B cell (primary cell): ENCODE results near the gene SPINDOC. TPM values are rescaled to one million over a fixed set of nuclear protein-coding genes. Genes with fewer than 3 reads are reported as not detected.

ENCODE experiments used
- ATAC-seq: fragments of 200-7000 bp; cut with Tn5 transposase; one replicate; pipeline ENCODE4 v1.10.0; 2021; ENCODE audit warnings: low read depth, mild to moderate bottlenecking, moderate number of reproducible peaks, moderate library complexity
- CTCF ChIA-PET: fragments of 350-600 bp; sonication (Branson Sonifier 250); formaldehyde crosslinking; loops from one replicate; lab custom pipeline; 2021; ENCODE audit warnings: antibody characterized with exemption, inconsistent platforms; lab: Charles Lee
- POLR2A ChIA-PET: fragments of 350-600 bp; sonication (Branson Sonifier 250); formaldehyde crosslinking; loops from one replicate; lab custom pipeline; 2021; ENCODE audit warnings: antibody characterized with exemption; lab: Charles Lee
- DNase-seq: peaks from one replicate; pipeline ENCODE4 v3.0.0; 2013
- H2AFZ ChIP-seq: 2 replicates; pipeline ENCODE4 v1.6.1; 2012; ENCODE audit warnings: mild to moderate bottlenecking, low read depth, low read length; ENCODE audit not compliant: insufficient read depth, poor library complexity, severe bottlenecking
- H3K27ac ChIP-seq, 2 donors: 1 replicate in 1 of 2; 2 replicates in 1 of 2; pipeline ENCODE4 v1.5.1; 2012 to 2013; ENCODE audit warnings: low read length in 2 of 2, mild to moderate bottlenecking in 2 of 2, moderate library complexity in 1 of 2
- H3K27me3 ChIP-seq, 4 experiments: fragments of 200-600 bp in 1 of 4; sonication (generic) in 1 of 4; replicated peaks in 1 of 4; 1 replicate in 2 of 4; 2 replicates in 2 of 4; pipeline versions ENCODE4 v1.6.1 to v1.7.0; 2013 to 2016; ENCODE audit warnings: low read length in 3 of 4, mild to moderate bottlenecking in 2 of 4, mixed read lengths in 1 of 4, moderate library complexity in 1 of 4; ENCODE audit not compliant: insufficient read depth in 4 of 4, control insufficient read depth in 3 of 4; ENCODE audit errors: control extremely low read depth in 1 of 4
- H3K36me3 ChIP-seq, 2 experiments: replicated peaks in 1 of 2; 1 replicate in 1 of 2; 2 replicates in 1 of 2; pipeline versions ENCODE4 v1.6.1 to v1.7.1; 2013; ENCODE audit warnings: low read length in 1 of 2; ENCODE audit not compliant: insufficient read depth in 2 of 2, control insufficient read depth in 1 of 2; ENCODE audit errors: control extremely low read depth in 1 of 2, extremely low read depth in 1 of 2
- H3K4me1 ChIP-seq, 2 donors: fragments of 200-600 bp in 1 of 2; sonication (generic) in 1 of 2; 1 replicate in 1 of 2; 2 replicates in 1 of 2; pipeline versions ENCODE4 v1.5.1 to v1.6.1; 2013 to 2017; ENCODE audit warnings: low read length in 2 of 2; ENCODE audit not compliant: control insufficient read depth in 2 of 2, insufficient read depth in 2 of 2
- H3K4me2 ChIP-seq: replicated peaks from 2 replicates; pipeline ENCODE3; 2012; ENCODE audit warnings: mild to moderate bottlenecking, low read depth, low read length; ENCODE audit not compliant: poor library complexity, severe bottlenecking
- H3K4me3 ChIP-seq, 5 experiments: fragments of 200-600 bp in 1 of 5; sonication (generic) in 1 of 5; 1 replicate in 3 of 5; 2 replicates in 2 of 5; pipeline versions ENCODE4 v1.5.1 to v1.7.0; 2011 to 2016; ENCODE audit warnings: low read length in 4 of 5, mild to moderate bottlenecking in 4 of 5, low read depth in 2 of 5, control low read depth in 1 of 5, moderate library complexity in 1 of 5; ENCODE audit not compliant: insufficient read depth in 1 of 5; ENCODE audit errors: control extremely low read depth in 1 of 5, extremely low read depth in 1 of 5
- H3K79me2 ChIP-seq: fragments of 200-600 bp; sonication (generic); one replicate; pipeline ENCODE4 v1.6.0; 2016; ENCODE audit warnings: low read length; ENCODE audit not compliant: control insufficient read depth, insufficient read depth
- H3K9ac ChIP-seq: fragments of 200-600 bp; sonication (generic); 2 replicates; pipeline ENCODE4 v1.6.1; 2017; ENCODE audit warnings: mild to moderate bottlenecking, low read length, moderate library complexity
- H3K9me3 ChIP-seq, 3 donors: one replicate each; pipeline versions ENCODE4 v1.6.1 to v1.7.1; 2013; ENCODE audit warnings: low read length in 2 of 3; ENCODE audit not compliant: control insufficient read depth in 2 of 3, insufficient read depth in 1 of 3; ENCODE audit errors: control extremely low read depth in 1 of 3
- H4K20me1 ChIP-seq: 2 replicates; pipeline ENCODE4 v1.6.0; 2012; ENCODE audit warnings: mild to moderate bottlenecking, low read length; ENCODE audit not compliant: insufficient read depth, control insufficient read depth, poor library complexity, severe bottlenecking
- H3K27ac Mint-ChIP-seq: one replicate; pipeline ENCODE4 v1.8.0; 2021; ENCODE audit warnings: mixed read lengths
- H3K27me3 Mint-ChIP-seq: one replicate; pipeline ENCODE4 v1.8.0; 2021; ENCODE audit warnings: mixed read lengths
- H3K4me1 Mint-ChIP-seq: one replicate; pipeline ENCODE4 v1.8.0; 2021; ENCODE audit warnings: mixed read lengths
- H3K4me3 Mint-ChIP-seq: one replicate; pipeline ENCODE4 v1.8.0; 2021; ENCODE audit warnings: mixed read lengths
- H3K9me3 Mint-ChIP-seq: one replicate; pipeline ENCODE4 v1.8.0; 2022; ENCODE audit warnings: mixed read lengths; ENCODE audit not compliant: insufficient read depth
- EZH2 ChIP-seq: IDR thresholded peaks from 2 replicates; pipeline ENCODE4 v1.6.1; 2012; ENCODE audit warnings: borderline replicate concordance, low read depth, mild to moderate bottlenecking, moderate library complexity, low read length; ENCODE audit not compliant: insufficient read depth, poor library complexity, severe bottlenecking
- WGBS: methylation state at CpG from one replicate; pipeline ENCODE4 v1.1.5; 2013; ENCODE audit warnings: missing lambda C conversion rate; ENCODE audit not compliant: insufficient coverage; 5-methylcytosine and 5-hydroxymethylcytosine counted together
- intact Hi-C: fragments of 100-400 bp; cut with micrococcal nuclease; formaldehyde crosslinking; loops from one replicate; pipeline ENCODE4 v1.10.0; 2022
- polyA plus RNA-seq: library from polyadenylated mRNA; depleted of rRNA; stranded (reverse); fragments of >200 nt; gene quantifications from 2 replicates; pipeline ENCODE4 v1.2.3, GENCODE V29; 2012
- total RNA-seq, 2 donors: library from RNA; stranded (reverse); fragments of 120-200 nt in 1 of 2; gene quantifications; 1 replicate in 1 of 2; 2 replicates in 1 of 2; pipeline versions ENCODE4 v1.2.3 to v1.2.4, GENCODE V29; 2013 to 2022
- TF ChIP-seq, protein P1 (sequence below): fragments of 200-600 bp; IDR thresholded peaks from one replicate; pipeline ENCODE4 v1.8.0; 2022; ENCODE audit warnings: antibody characterized with exemption, mild to moderate bottlenecking

The SPINDOC gene
- total and polyA plus RNA-seq, 2 donors (not counting 1 experiment from before 2014, with no cell fraction given): 10.5 to 23.9 TPM

DNA sequence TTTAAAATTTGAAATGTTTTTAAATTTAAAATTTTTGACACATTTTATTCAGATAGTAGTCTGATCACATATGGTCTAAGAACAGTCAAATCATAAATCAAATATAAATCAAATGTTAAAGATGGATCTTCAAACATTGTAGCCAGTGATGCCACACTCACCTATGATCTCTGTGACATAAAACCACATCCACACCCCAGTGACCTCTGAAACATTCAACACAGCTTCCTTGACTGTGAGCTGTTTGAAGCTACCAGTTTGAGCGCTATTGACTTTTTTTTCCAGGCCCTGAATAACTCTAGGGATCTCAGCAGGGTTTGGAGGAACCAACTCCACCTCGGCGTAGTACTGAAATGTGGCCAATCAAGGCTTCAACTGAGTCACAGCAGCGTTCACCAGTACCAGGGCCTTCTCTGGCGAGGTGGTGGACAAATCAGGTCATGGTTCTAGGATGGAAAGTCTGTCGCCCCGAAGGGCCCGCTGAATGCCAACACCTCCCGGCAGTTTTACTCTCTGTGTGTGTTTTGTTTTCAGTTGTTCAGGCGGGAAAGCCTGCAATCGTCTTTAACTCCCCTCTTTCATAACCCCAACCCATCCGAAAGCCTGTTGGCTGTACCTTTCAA is 21.4 kb downstream of the SPINDOC start:
- Histone ChIP-seq H3K27me3 (no peaks in the 10 kb centered on the region), H2AFZ (no peak overlapping the region), H3K4me2 (no peak overlapping the region), H3K27ac (no peak overlapping the region), H3K4me3 (no peak overlapping the region), H4K20me1 (peaks cover 15% of the 10 kb centered on the region), H3K4me1 (peaks cover 16 to 22% of the 10 kb centered on the region in 2 donors), H3K9me3 (no peaks in the 10 kb centered on the region), H3K36me3 (no peaks in the 10 kb centered on the region), H3K79me2 (peaks cover 17% of the 10 kb centered on the region), H3K9ac (no peak overlapping the region)
- WGBS: 72% methylated on average over 8 of the region's 12 CpGs
- Mint-ChIP-seq H3K4me1 (peaks cover 25% of the 10 kb centered on the region), H3K4me3 (no peak overlapping the region), H3K9me3 (no peaks in the 10 kb centered on the region), H3K27ac (peak overlapping the region; percentile 8), H3K27me3 (no peaks in the 10 kb centered on the region)
- no peak for TF ChIP-seq EZH2
- TF ChIP-seq, protein P1, sequence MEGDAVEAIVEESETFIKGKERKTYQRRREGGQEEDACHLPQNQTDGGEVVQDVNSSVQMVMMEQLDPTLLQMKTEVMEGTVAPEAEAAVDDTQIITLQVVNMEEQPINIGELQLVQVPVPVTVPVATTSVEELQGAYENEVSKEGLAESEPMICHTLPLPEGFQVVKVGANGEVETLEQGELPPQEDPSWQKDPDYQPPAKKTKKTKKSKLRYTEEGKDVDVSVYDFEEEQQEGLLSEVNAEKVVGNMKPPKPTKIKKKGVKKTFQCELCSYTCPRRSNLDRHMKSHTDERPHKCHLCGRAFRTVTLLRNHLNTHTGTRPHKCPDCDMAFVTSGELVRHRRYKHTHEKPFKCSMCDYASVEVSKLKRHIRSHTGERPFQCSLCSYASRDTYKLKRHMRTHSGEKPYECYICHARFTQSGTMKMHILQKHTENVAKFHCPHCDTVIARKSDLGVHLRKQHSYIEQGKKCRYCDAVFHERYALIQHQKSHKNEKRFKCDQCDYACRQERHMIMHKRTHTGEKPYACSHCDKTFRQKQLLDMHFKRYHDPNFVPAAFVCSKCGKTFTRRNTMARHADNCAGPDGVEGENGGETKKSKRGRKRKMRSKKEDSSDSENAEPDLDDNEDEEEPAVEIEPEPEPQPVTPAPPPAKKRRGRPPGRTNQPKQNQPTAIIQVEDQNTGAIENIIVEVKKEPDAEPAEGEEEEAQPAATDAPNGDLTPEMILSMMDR: no peak
- DNase-seq: no peak
- intact Hi-C loops: loop anchor here (10.0 kb wide), 1 partner anchor 470 kb away; the partner anchor contains the start of genes CATSPERZ and ESRRA
- no peak for ATAC-seq
- ChIA-PET CTCF (interaction anchor here (0.7 to 7.5 kb wide), 7 partner anchors 64 to 321 kb away, joined by 3 to 254 read pairs (median 5); no protein-coding TSS in a partner anchor), POLR2A (interaction anchor here (0.6 kb wide), 1 partner anchor 1055 kb away, joined by 10 read pairs; no protein-coding TSS in a partner anchor)

- POLR2A ChIA-PET: no interaction called here
- H3K9ac ChIP-seq: no peak overlapping the region
- H3K4me3 Mint-ChIP-seq: no peak overlapping the region
- H3K4me3 ChIP-seq: no peak overlapping the region
- H3K27ac Mint-ChIP-seq: peak overlapping the region; percentile 8
- peaks cover 19% of the 10 kb centered on the region for H3K79me2 ChIP-seq
- H3K27me3 Mint-ChIP-seq: no peaks in the 10 kb centered on the region
- peaks cover 18% of the 10 kb centered on the region for H4K20me1 ChIP-seq
- TF ChIP-seq, protein P1: no peak
- no peak for TF ChIP-seq EZH2
- H3K9me3 Mint-ChIP-seq: no peaks in the 10 kb centered on the region
- H3K9me3 ChIP-seq: no peaks in the 10 kb centered on the region
- ATAC-seq (no peak), DNase-seq (no peak)
- no peak overlapping the region for H2AFZ ChIP-seq
- H3K4me2 ChIP-seq: no peak overlapping the region
- CTCF ChIA-PET: interaction anchor here (0.7 to 7.5 kb wide), 10 partner anchors 19 to 314 kb away, joined by 3 to 254 read pairs (median 15); no protein-coding TSS in a partner anchor
- 95% methylated on average over 6 of the region's 6 CpGs for WGBS
- no peaks in the 10 kb centered on the region for H3K27me3 ChIP-seq
- H3K36me3 ChIP-seq: no peaks in the 10 kb centered on the region
- peaks cover 30% of the 10 kb centered on the region for H3K4me1 Mint-ChIP-seq
- H3K4me1 ChIP-seq: peaks cover 16 to 26% of the 10 kb centered on the region in 2 donors
- intact Hi-C loops: loop anchor here (10.0 kb wide), 1 partner anchor 470 kb away; the partner anchor contains the start of genes CATSPERZ and ESRRA
- H3K27ac ChIP-seq: no peak overlapping the region
Measured at GRCh38 chr11:63835158-63835545, 21.9 kb downstream of the SPINDOC start.
